ENCODE data around the gene NEDD9.

GRCh38 chr6:11231564-11232192 is 790 bp downstream of the NEDD9 start:
- TF ChIP-seq CTCF (IDR thresholded peaks at IDR 0.05; ENCODE audit: low read depth, low read length, poor library complexity, severe bottlenecking) (no peak), EZH2phosphoT487 (IDR thresholded peaks at IDR 0.05; ENCODE audit: borderline replicate concordance, low read length) (no peak)
